IPS-18a (cell line): ENCODE data around the gene ZBTB21.

Source experiments
- H3K27ac ChIP-seq: one replicate; pipeline ENCODE4 v1.5.1; 2013; ENCODE audit warnings: low read length
- H3K27me3 ChIP-seq: one replicate; pipeline ENCODE4 v1.6.1; 2013; ENCODE audit warnings: mild to moderate bottlenecking, low read length; ENCODE audit not compliant: control insufficient read depth, insufficient read depth
- H3K36me3 ChIP-seq: one replicate; pipeline ENCODE4 v1.6.1; 2013; ENCODE audit warnings: low read depth, low read length; ENCODE audit not compliant: control insufficient read depth
- H3K4me1 ChIP-seq: one replicate; pipeline ENCODE4 v1.6.1; 2013; ENCODE audit warnings: low read depth, low read length; ENCODE audit not compliant: control insufficient read depth
- H3K4me3 ChIP-seq: one replicate; pipeline ENCODE4 v1.5.1; 2013; ENCODE audit warnings: low read length
- H3K9ac ChIP-seq: one replicate; pipeline ENCODE4 v1.6.1; 2013; ENCODE audit warnings: mild to moderate bottlenecking, low read length, moderate library complexity
- H3K9me3 ChIP-seq: one replicate; pipeline ENCODE4 v1.6.1; 2013; ENCODE audit warnings: low read depth, low read length; ENCODE audit not compliant: control insufficient read depth

Gene ZBTB21

GRCh38 chr21:41973427-41973831 is 36.7 kb downstream of the ZBTB21 start:
- no peaks in the 10 kb centered on the region for H3K36me3 ChIP-seq
- no peak overlapping the region for H3K27ac ChIP-seq
- no peaks in the 10 kb centered on the region for H3K9me3 ChIP-seq
- H3K4me3 ChIP-seq, result no peak overlapping the region
- no peak overlapping the region for H3K9ac ChIP-seq
- no peaks in the 10 kb centered on the region for H3K27me3 ChIP-seq
- H3K4me1 ChIP-seq, result no peaks in the 10 kb centered on the region

- H3K4me1 ChIP-seq, result no peaks in the 10 kb centered on the region
- no peaks in the 10 kb centered on the region for H3K27me3 ChIP-seq
- H3K4me3 ChIP-seq, result no peak overlapping the region
- H3K9me3 ChIP-seq, result no peaks in the 10 kb centered on the region
- no peaks in the 10 kb centered on the region for H3K36me3 ChIP-seq
- no peak overlapping the region for H3K27ac ChIP-seq
- no peak overlapping the region for H3K9ac ChIP-seq
Measured at GRCh38 chr21:41972511-41973205, 37.5 kb downstream of the ZBTB21 start.

GRCh38 chr21:41971891-41972290 is 38.3 kb downstream of the ZBTB21 start:
- Histone ChIP-seq H3K4me1 (no peaks in the 10 kb centered on the region), H3K9ac (no peak overlapping the region), H3K4me3 (no peak overlapping the region), H3K9me3 (no peaks in the 10 kb centered on the region), H3K36me3 (no peaks in the 10 kb centered on the region), H3K27me3 (no peaks in the 10 kb centered on the region), H3K27ac (no peak overlapping the region)

- Histone ChIP-seq H3K4me1 (no peaks in the 10 kb centered on the region), H3K4me3 (no peak overlapping the region), H3K27ac (no peak overlapping the region)
Measured at GRCh38 chr21:41970751-41971653, 39.2 kb downstream of the ZBTB21 start.

GRCh38 chr21:41970106-41970391 is 40.1 kb downstream of the ZBTB21 start:
- Histone ChIP-seq H3K27me3 (no peaks in the 10 kb centered on the region), H3K9ac (no peak overlapping the region), H3K4me1 (no peaks in the 10 kb centered on the region), H3K9me3 (no peaks in the 10 kb centered on the region), H3K27ac (no peak overlapping the region), H3K4me3 (no peak overlapping the region), H3K36me3 (no peaks in the 10 kb centered on the region)

More at GRCh38 chr21:41970751-41971653, 39.2 kb downstream of the ZBTB21 start:
- no peaks in the 10 kb centered on the region for H3K27me3 ChIP-seq
- H3K9ac ChIP-seq, result no peak overlapping the region
- H3K36me3 ChIP-seq, result no peaks in the 10 kb centered on the region
- H3K9me3 ChIP-seq, result no peaks in the 10 kb centered on the region

GRCh38 chr21:41967708-41968107 is 42.5 kb downstream of the ZBTB21 start:
- Histone ChIP-seq H3K36me3 (no peaks in the 10 kb centered on the region), H3K4me1 (no peaks in the 10 kb centered on the region), H3K9me3 (no peaks in the 10 kb centered on the region), H3K27me3 (no peaks in the 10 kb centered on the region), H3K4me3 (no peak overlapping the region), H3K9ac (no peak overlapping the region), H3K27ac (no peak overlapping the region)

GRCh38 chr21:41966872-41967621 is 43.1 kb downstream of the ZBTB21 start:
- no peak overlapping the region for H3K4me3 ChIP-seq
- no peaks in the 10 kb centered on the region for H3K36me3 ChIP-seq
- H3K9ac ChIP-seq, result no peak overlapping the region
- no peak overlapping the region for H3K27ac ChIP-seq
- H3K4me1 ChIP-seq, result no peaks in the 10 kb centered on the region
- no peaks in the 10 kb centered on the region for H3K27me3 ChIP-seq
- no peaks in the 10 kb centered on the region for H3K9me3 ChIP-seq

GRCh38 chr21:41966041-41966833 is 43.9 kb downstream of the ZBTB21 start:
- H3K36me3 ChIP-seq, result no peaks in the 10 kb centered on the region
- no peak overlapping the region for H3K9ac ChIP-seq
- H3K27ac ChIP-seq, result no peak overlapping the region

GRCh38 chr21:41965461-41966013 is 44.6 kb downstream of the ZBTB21 start:
- H3K9ac ChIP-seq, result no peak overlapping the region
- no peaks in the 10 kb centered on the region for H3K27me3 ChIP-seq
- no peaks in the 10 kb centered on the region for H3K36me3 ChIP-seq
- no peak overlapping the region for H3K27ac ChIP-seq
- H3K4me1 ChIP-seq, result no peaks in the 10 kb centered on the region
- H3K4me3 ChIP-seq, result no peak overlapping the region
- H3K9me3 ChIP-seq, result no peaks in the 10 kb centered on the region

More at GRCh38 chr21:41966041-41966833, 43.9 kb downstream of the ZBTB21 start:
- Histone ChIP-seq H3K4me1 (no peaks in the 10 kb centered on the region), H3K27me3 (no peaks in the 10 kb centered on the region), H3K4me3 (no peak overlapping the region), H3K9me3 (no peaks in the 10 kb centered on the region)

GRCh38 chr21:41965045-41965444 is 45.1 kb downstream of the ZBTB21 start:
- no peaks in the 10 kb centered on the region for H3K36me3 ChIP-seq
- no peak overlapping the region for H3K4me3 ChIP-seq
- H3K27me3 ChIP-seq, result no peaks in the 10 kb centered on the region
- no peaks in the 10 kb centered on the region for H3K4me1 ChIP-seq
- H3K9ac ChIP-seq, result no peak overlapping the region
- no peak overlapping the region for H3K27ac ChIP-seq
- H3K9me3 ChIP-seq, result no peaks in the 10 kb centered on the region

GRCh38 chr21:41964171-41964570 is 46.0 kb downstream of the ZBTB21 start:
- H3K4me3 ChIP-seq, result no peak overlapping the region
- no peaks in the 10 kb centered on the region for H3K9me3 ChIP-seq
- H3K36me3 ChIP-seq, result no peaks in the 10 kb centered on the region
- no peak overlapping the region for H3K9ac ChIP-seq
- H3K4me1 ChIP-seq, result no peaks in the 10 kb centered on the region
- H3K27ac ChIP-seq, result no peak overlapping the region
- H3K27me3 ChIP-seq, result no peaks in the 10 kb centered on the region
